Adrenal gland (tissue), 5 donors: ENCODE results near the gene SLPI.

ENCODE experiments used
- CTCF ChIP-seq, 6 experiments: fragments of 450-650 bp in 4 of 6; fragments of 200-600 bp in 2 of 6; sonication (generic) in 1 of 6; IDR thresholded peaks; 1 replicate in 5 of 6; 2 replicates in 1 of 6; pipeline versions ENCODE4 v1.5.1 to v1.8.0; 2016 to 2021; ENCODE audit warnings: antibody characterized with exemption in 6 of 6, mild to moderate bottlenecking in 2 of 6, moderate library complexity in 1 of 6
- POLR2A ChIP-seq, 2 donors: fragments of 450-650 bp; IDR thresholded peaks; one replicate each; pipeline ENCODE4 v1.6.1; 2017; ENCODE audit warnings: antibody characterized with exemption in 2 of 2, mild to moderate bottlenecking in 2 of 2, moderate library complexity in 1 of 2
- donor health status: DM: no; HTN: no; CAD: no.

DNA sequence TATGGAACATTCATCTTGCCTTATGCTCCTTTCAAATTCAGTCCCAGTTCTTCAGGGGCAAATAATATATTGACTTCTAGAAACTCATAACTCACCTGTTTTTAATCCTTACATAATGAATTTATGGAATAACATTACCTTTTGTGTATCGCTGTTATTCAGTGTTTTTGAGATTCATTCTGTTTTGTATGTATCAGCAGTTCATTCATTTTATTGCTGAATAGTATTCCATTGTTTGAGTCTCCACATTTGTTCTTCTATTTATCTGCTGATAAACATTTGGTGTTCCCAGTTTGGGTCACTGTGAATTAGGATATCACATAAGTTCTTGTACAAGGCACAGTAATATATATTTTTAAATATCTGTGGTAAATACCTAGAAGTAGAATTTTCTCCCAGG, 28.1 kb downstream of the SLPI start:
- TF ChIP-seq CTCF (IDR thresholded peaks at IDR 0.05) (no peak), POLR2A (IDR thresholded peaks at IDR 0.05) (no peak)
